Ovary (tissue), 3 donors: ENCODE measurements around the gene SFMBT2.

Experiments used
- CTCF ChIP-seq, 3 donors: fragments of 450-650 bp in 2 of 3; fragments of 200-600 bp in 1 of 3; IDR thresholded peaks; one replicate each; pipeline versions ENCODE4 v1.5.1 to v1.8.0; 2016 to 2022; ENCODE audit warnings: antibody characterized with exemption in 3 of 3, mild to moderate bottlenecking in 1 of 3
- POLR2A ChIP-seq: fragments of 450-650 bp; IDR thresholded peaks from one replicate; pipeline ENCODE4 v1.6.1; 2017; ENCODE audit warnings: antibody characterized with exemption, mild to moderate bottlenecking, moderate library complexity
- donor health status: DM: no; HTN: no; CAD: no.

GRCh38 chr10:7363700-7364099 is 47.1 kb downstream of the SFMBT2 start:
- TF ChIP-seq POLR2A, result no peak
- no peak for TF ChIP-seq CTCF (IDR thresholded peaks at IDR 0.05)
